AG04449 (cell line): ENCODE data around the gene UTF1.

Experiments
- CTCF ChIA-PET: fragments of 350-600 bp; formaldehyde crosslinking; extraction: SDS; loops from one replicate; lab custom pipeline; 2021; ENCODE audit warnings: antibody characterized with exemption; lab: Yijun Ruan, JAX
- POLR2A ChIA-PET: fragments of 400-600, 350-600 bp; formaldehyde crosslinking; extraction: SDS; loops from one replicate; lab custom pipeline; 2020; ENCODE audit warnings: antibody characterized with exemption, inconsistent platforms; lab: Yijun Ruan, JAX
- DNase-seq: peaks from one replicate; pipeline ENCODE4 v3.0.0-alpha.2; 2010; ENCODE audit warnings: low read depth, low spot score
- H3K4me3 ChIP-seq: 2 replicates; pipeline ENCODE4 v1.5.1; 2011; ENCODE audit warnings: low read depth, mild to moderate bottlenecking, control low read depth, low read length
- CTCF ChIP-seq: IDR thresholded peaks from one replicate; pipeline ENCODE4 v1.5.1; 2011; ENCODE audit warnings: mild to moderate bottlenecking, moderate library complexity, low read length, control low read depth, inconsistent platforms; ENCODE audit not compliant: insufficient read depth; ENCODE audit errors: missing control alignments

The UTF1 gene, protein sequence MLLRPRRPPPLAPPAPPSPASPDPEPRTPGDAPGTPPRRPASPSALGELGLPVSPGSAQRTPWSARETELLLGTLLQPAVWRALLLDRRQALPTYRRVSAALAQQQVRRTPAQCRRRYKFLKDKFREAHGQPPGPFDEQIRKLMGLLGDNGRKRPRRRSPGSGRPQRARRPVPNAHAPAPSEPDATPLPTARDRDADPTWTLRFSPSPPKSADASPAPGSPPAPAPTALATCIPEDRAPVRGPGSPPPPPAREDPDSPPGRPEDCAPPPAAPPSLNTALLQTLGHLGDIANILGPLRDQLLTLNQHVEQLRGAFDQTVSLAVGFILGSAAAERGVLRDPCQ

DNA sequence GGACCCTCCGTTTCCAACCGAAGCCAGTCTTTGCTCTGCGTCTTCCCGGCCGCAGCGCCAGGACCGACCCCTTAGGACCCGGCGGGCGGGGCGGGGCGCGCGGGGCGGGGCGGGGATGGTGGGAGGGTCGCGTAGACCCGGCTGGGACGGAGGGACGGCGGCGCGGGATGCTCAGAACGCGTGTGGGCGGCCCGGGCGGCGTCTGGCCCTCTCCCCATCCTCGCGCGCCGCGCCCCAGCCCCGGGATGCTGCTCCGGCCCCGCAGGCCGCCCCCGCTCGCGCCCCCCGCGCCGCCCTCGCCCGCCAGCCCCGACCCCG, at the start of gene UTF1:
UTF1 (plus strand) TSS at position 174 of the 318 bp plus-strand sequence; CDS start at position 246, 72 bp downstream.
- DNase-seq = no peak
- ChIA-PET CTCF (no interaction called here), POLR2A (no interaction called here)
- H3K4me3 ChIP-seq = no peak within 1 kb of the TSS
- no peak for TF ChIP-seq CTCF

DNA sequence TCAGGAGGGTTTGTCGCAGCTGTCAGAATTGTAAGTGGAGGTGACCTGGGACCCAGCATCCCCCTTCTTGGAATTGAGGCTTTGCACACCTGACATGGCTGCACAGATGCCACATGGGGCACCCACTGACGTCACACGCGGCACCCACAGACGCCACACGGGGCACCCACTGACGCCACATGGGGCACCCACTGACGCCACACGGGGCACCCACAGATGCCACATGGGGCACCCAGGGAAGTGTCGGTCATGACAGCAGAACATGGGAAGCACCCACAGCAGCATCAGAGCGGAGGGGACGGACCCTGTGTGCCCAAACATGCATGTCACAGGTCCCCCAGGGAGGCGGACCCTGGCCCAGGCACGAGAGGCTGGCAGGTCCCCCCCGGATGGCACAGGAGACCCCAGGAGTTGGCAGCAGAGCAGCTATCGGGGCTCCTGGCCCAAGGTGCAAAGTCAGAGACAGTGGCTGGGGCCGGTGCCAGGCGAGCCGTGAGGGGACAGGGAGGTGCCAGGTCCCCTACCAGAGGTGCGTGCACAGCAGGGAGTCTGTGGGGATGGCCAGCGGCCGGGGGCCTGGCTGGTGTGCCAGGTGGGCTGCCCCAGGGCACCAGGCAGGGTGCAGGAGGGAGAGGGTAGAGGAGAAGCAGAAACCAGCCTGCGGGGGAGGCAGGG, 48.9 kb upstream of the UTF1 start:
- no peak for TF ChIP-seq CTCF
- no peak for DNase-seq
- POLR2A ChIA-PET = no interaction called here
- no peak overlapping the region for H3K4me3 ChIP-seq
- CTCF ChIA-PET = no interaction called here

GRCh38 chr10:133182190-133182589, 47.8 kb upstream of the UTF1 start:
- POLR2A ChIA-PET = no interaction called here
- DNase-seq = no peak
- no peak for TF ChIP-seq CTCF
- CTCF ChIA-PET = no interaction called here
- no peak overlapping the region for H3K4me3 ChIP-seq

DNA sequence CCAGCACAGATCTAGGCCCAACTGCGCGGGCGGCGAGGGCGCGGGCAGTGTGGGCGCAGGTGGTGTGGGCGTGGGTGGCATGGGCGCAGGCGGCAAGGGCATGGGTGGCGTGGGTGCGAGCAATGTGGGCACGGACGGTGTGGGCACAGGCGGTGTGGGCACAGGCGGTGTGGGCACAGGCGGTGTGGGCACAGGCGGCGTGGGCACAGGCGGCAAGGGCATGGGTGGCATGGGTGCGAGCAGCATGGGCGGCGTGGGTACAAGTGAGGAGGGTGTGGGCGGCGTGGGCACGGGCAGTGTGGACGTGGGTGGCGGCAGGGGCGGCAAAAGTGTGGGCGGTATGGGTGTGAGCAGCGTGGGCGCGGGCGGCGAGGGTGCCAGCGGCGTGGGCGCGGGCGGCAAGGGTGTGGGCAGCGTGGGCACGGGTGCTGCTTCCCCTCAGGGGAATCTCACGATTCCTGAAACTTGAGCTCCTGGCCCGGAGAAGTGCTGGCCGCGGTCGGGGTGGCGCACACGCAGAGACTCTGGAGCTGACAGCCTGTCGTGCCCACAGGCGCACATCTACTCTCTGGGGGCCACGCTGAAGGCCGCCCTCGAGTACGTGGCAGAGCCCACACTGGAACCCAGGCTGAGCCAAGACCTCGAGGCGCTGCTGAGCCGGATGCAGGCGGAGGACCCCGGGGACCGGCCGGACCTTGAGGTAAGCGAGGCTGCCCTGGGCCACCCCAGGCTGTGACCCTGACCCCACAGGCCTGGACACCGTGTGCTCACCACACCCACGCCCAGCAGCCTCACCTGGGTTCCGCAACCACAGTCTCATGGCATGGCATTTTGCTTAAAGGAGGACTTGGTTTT, 47.0 kb upstream of the UTF1 start:
- ChIA-PET POLR2A (no interaction called here), CTCF (no interaction called here)
- TF ChIP-seq CTCF = no peak

GRCh38 chr10:133183646-133184378, 46.2 kb upstream of the UTF1 start:
- no peak for DNase-seq
- ChIA-PET POLR2A (no interaction called here), CTCF (no interaction called here)
- no peak for TF ChIP-seq CTCF
- no peak overlapping the region for H3K4me3 ChIP-seq

More for the DNA sequence above, 47.0 kb upstream of the UTF1 start:
- DNase-seq = no peak
- no peak overlapping the region for H3K4me3 ChIP-seq
